ENCODE results near the gene APCDD1L.

The APCDD1L gene

GRCh38 chr20:58478141-58478805 lies 36.9 kb downstream of the APCDD1L start:
- TF ChIP-seq GATA3 (IDR thresholded peaks at IDR 0.05; ENCODE audit: low read depth, low read length) (no peak), GATA2 (IDR thresholded peaks at IDR 0.05; ENCODE audit: low read depth, low read length) (no peak)

- TF ChIP-seq GATA2 (IDR thresholded peaks at IDR 0.05; ENCODE audit: low read depth, low read length) (no peak), GATA3 (IDR thresholded peaks at IDR 0.05; ENCODE audit: low read depth, low read length) (no peak)
Measured at GRCh38 chr20:58475466-58475865, 39.7 kb downstream of the APCDD1L start.

DNA sequence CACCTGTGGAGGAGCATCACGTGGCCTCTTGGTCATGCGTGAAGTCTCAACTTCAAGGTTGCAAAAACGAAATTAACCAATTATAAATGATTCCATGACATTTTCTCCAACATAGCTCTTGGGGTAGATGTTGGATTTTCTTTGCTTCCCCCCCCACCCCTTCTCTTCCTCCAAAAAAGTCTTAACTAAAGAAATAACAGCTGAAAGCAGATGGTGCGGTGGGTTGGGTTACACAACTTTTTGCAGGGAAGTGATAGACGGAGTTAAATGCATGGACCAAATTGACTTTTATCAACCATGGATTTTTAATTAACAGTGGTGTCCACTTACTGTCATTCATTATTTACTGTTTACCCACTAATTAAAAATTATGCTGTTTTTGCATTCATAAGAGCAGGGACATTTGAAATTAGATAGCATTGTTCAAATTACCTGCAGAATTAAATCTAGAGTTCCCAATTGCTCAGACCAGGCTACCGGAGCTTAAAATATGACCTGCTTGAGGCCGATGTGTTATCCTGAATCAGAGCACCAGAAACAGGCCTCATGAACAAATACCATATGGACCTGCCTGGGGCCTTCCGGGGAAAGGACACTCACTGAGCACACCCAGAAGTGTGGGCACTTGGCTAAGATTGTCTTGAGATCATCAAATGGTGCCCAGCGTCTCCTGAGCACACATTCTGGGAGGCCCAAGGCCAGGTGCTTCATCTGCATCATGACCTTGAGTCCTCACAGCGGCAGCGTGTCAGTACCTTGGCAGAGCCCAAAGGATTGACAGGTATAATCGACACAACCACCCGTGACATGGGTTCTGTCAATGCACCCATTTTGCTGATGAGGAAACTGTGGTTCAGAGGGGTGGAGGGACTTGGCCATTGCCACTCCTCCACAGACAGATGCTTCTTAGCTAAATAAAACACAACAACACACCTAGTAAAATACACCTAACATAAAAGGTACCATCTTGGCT lies 41.5 kb downstream of the APCDD1L start:
- TF ChIP-seq GATA2 (IDR thresholded peaks at IDR 0.05; ENCODE audit: low read depth, low read length) (peak; percentile 46; the same call in 1 of the 2 replicates), GATA3 (IDR thresholded peaks at IDR 0.05; ENCODE audit: low read depth, low read length) (no peak)

DNA sequence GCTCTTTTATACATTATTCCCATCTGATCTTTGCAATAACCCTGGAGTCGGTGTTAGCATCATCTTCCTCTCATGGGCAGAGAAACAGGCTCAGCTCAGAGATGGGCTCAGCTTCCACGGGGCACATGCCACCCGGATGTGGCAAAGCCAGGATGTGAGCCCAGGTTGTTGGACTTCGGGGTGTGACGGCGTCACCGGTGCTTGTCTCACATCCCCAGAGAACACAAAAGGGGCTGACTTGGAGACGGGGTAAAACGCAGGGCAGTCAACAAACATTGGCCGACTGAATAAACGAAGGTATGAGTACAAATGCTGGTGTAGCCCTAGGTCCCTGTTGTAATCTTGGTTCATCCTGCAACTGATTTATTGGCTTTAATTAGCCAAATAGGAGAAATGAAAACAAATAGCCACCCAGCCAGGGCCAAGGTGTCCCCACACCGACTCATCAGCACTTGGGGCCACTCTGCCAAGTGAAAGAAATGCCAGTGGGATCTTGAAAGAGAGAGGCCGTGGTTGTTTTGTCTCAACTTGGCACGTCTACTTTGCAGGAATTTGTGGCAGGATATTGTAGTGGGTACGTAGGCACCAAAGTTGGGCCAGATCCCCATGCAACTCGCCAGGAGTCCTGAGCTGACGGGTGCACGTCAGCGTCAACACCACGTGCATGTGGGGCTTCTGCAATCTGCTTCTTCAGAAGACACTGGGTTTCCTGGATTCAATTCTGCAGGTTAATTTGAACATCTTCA lies 42.8 kb downstream of the APCDD1L start:
- TF ChIP-seq GATA3 (IDR thresholded peaks at IDR 0.05; ENCODE audit: low read depth, low read length) (no peak), GATA2 (IDR thresholded peaks at IDR 0.05; ENCODE audit: low read depth, low read length) (no peak)

- no peak for TF ChIP-seq GATA3 (IDR thresholded peaks at IDR 0.05; ENCODE audit: low read depth, low read length)
- TF ChIP-seq GATA2 (IDR thresholded peaks at IDR 0.05; ENCODE audit: low read depth, low read length): no peak
Measured at GRCh38 chr20:58471193-58472164, 43.7 kb downstream of the APCDD1L start.

DNA sequence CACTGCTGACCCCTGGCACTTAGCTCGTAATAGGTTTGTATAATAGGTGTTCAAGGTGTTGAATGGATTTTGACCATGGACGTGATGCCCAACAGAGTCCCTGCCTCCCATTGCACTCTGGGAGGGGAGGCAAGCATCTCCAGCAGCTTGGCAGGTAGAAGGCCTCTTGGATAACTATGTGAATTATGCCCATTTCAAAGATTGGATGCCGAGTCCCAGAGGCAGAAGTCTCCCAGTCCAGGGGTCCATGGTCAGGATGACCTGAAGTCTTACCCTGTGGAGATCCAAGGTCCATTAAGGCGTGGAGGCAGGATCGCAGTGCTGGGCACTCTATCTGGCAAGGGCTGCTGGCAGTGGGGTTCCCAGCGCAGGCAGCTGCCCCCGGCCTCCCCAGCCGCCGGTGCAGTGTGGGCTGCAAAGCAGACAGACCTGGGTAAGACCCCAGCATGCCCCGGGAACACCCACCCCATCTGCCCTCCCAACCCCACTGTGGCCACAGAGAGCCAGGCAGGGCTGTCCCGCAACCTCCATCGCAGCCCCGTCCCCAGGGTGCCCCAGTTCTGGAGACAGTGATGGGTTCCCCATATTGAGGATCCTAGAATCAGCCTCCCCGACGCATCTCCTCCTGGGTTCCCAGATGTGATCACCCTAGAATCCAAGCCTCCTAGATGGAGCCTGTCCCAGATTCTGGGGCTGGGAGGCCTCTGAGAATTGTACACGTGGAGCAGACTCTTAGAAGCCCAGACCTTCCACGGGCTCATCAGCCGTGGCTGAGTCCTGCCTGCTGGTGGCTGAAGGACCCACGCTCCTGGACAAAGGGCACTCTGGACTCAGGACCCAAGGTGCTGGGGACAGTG lies 44.6 kb downstream of the APCDD1L start:
- TF ChIP-seq GATA3 (IDR thresholded peaks at IDR 0.05; ENCODE audit: low read depth, low read length) (no peak), GATA2 (IDR thresholded peaks at IDR 0.05; ENCODE audit: low read depth, low read length) (no peak)

DNA sequence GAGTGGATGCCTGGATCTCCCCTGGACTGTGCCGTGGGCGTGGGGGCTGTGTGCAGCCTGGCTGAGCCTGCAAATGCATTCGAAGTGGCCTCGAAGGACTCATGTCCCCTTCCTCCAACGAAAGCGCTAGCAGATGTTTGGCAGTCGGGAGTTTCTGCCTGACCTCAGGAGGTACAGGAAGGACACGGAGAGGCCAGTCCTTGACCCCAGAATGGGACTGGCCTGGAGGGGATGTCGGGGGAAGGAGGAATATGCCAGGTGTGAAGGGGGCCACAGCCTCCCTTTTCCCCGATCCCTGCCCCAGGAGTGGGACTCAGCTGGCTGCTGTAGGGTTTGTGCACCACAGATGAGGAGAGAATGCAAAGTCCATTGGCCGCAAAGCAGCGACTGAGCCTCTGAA lies 45.6 kb downstream of the APCDD1L start:
- no peak for TF ChIP-seq GATA3 (IDR thresholded peaks at IDR 0.05; ENCODE audit: low read depth, low read length)

DNA sequence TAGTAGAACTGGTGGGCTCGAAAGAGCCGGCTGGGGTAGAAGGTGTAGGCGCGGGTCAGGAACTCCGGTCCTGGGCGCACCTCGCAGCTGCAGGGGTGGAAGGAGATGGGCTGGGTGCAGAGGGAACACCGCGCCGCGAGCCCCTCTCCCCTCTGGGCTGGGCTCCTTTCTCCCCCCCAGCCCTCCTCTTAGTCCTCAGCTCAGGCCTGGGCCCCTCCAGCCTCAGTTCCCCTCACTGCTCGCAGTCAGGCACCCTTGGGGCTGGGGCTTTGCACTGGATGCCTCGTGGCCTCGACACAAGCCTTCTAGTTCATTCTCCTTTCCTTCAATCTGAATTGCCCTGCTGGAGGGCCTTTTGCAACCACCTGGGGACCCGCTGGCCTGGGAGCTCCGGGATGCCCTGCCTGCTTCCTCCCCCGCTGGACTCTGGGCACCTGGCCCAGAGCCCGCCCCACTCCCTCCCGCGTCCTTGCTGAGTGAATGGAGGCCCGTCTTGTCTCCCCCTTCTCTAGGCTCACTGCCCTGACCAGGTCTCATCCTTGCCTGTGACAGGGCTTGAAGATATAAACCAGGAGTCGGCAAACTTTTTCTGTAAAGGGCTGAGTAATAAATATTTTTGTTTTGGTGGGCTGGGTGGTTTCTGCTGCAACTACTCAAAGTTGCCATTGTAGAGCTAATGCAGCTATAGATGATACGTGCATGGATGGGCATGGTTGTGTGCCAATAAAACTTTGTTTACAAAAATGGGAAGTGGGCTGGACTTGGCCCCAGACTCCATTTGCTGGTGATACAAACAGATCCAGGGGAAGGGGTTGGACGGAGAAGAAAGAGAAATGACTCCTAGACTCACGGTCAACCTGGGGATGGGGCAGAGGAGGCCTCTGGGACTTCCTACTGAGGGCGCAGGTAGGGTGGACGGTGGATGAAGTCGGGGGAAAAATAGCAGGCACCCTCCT lies 47.3 kb downstream of the APCDD1L start:
- TF ChIP-seq GATA3 (IDR thresholded peaks at IDR 0.05; ENCODE audit: low read depth, low read length) (no peak), GATA2 (IDR thresholded peaks at IDR 0.05; ENCODE audit: low read depth, low read length) (no peak)

- no peak for TF ChIP-seq GATA2 (IDR thresholded peaks at IDR 0.05; ENCODE audit: low read depth, low read length)
- TF ChIP-seq GATA3 (IDR thresholded peaks at IDR 0.05; ENCODE audit: low read depth, low read length): no peak
Measured at GRCh38 chr20:58466729-58467571, 48.2 kb downstream of the APCDD1L start.

DNA sequence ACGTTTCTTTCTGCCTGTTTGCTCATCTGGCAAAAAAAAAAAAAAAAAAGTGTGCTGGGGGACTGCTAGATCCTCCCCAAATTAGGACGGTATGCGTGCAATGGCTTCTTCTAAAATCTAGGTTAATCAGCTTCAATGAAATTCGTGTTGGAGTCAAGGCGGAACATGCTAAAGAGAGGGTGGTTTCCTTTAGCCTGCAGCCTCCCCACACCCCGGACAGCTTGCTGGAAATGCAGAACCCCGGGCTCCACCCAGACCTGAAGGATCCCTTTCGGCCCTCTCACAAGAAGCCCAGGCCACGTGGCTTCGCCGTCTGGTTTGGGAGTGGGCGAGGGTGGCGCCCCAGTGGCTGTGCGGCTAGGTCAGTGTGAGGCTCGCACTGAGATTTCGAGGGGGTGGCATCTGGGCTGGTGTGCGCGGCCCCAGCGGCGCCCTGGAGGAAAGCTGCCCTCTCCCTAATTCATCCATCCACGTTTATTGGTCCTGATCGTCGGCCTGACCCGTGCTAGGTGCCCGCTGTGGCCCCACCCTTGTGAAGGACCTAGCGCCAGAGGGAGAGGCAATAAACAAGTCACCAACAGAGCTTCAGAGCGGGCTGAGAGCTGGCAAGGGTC lies 49.0 kb downstream of the APCDD1L start:
- TF ChIP-seq GATA3 (IDR thresholded peaks at IDR 0.05; ENCODE audit: low read depth, low read length) (no peak), GATA2 (IDR thresholded peaks at IDR 0.05; ENCODE audit: low read depth, low read length) (no peak)
